Astrocyte of the spinal cord (primary cell): ENCODE measurements around the gene MAN1A1.

Source experiments
- DNase-seq: peaks from one replicate; pipeline ENCODE4 v3.0.0; 2011; ENCODE audit warnings: low read depth, low spot score
- H3K4me3 ChIP-seq: 2 replicates; pipeline ENCODE4 v1.5.1; 2011; ENCODE audit warnings: low read depth, mild to moderate bottlenecking, low read length, moderate library complexity
- CTCF ChIP-seq: IDR thresholded peaks from 2 replicates; pipeline ENCODE4 v1.5.1; 2012; ENCODE audit warnings: low read depth, mild to moderate bottlenecking, low read length, inconsistent platforms
- in situ Hi-C: cut with HindIII; loops from 2 replicates; pipeline ENCODE4 v1.10.0; 2017; ENCODE audit warnings: low sequenced_read_pairs

MAN1A1 gene

GRCh38 chr6:119249319-119249718, 100.2 kb downstream of the MAN1A1 start:
- H3K4me3 ChIP-seq, result no peak overlapping the region
- in situ Hi-C loops, result no loop called here
- no peak for DNase-seq
- no peak for TF ChIP-seq CTCF

GRCh38 chr6:119247504-119247903, 102.1 kb downstream of the MAN1A1 start:
- no peak for TF ChIP-seq CTCF

GRCh38 chr6:119243657-119244056, 105.9 kb downstream of the MAN1A1 start:
- in situ Hi-C loops, result no loop called here
- H3K4me3 ChIP-seq, result no peak overlapping the region
- no peak for TF ChIP-seq CTCF
- DNase-seq, result no peak

More at GRCh38 chr6:119247504-119247903, 102.1 kb downstream of the MAN1A1 start:
- in situ Hi-C loops, result no loop called here
- DNase-seq, result no peak
- H3K4me3 ChIP-seq, result no peak overlapping the region

- H3K4me3 ChIP-seq, result no peak overlapping the region
- no peak for DNase-seq
- no peak for TF ChIP-seq CTCF
- in situ Hi-C loops, result no loop called here
These were observed 106.5 kb downstream of the MAN1A1 start for GRCh38 chr6:119243037-119243436.

- in situ Hi-C loops, result no loop called here
- DNase-seq, result no peak
- TF ChIP-seq CTCF, result no peak
- H3K4me3 ChIP-seq, result no peak overlapping the region
These were observed 107.8 kb downstream of the MAN1A1 start for GRCh38 chr6:119241540-119242309.

GRCh38 chr6:119241111-119241465, 108.5 kb downstream of the MAN1A1 start:
- DNase-seq, result peak; percentile 47
- no peak for TF ChIP-seq CTCF
- in situ Hi-C loops, result no loop called here
- H3K4me3 ChIP-seq, result no peak overlapping the region
